K562 (cell line): ENCODE data around the gene HAUS1. TPM values are rescaled to one million over a fixed set of nuclear protein-coding genes. Genes with fewer than 3 reads are reported as not detected.
A peak's percentile ranks its signal among the peaks of the same experiment; 100 is the strongest.
"Not testable (repeated sequence)": the region's sequence is repeated elsewhere in the genome, so short reads cannot be mapped to it uniquely, and the experiment has no call there.

ENCODE experiments used
- ATAC-seq: fragments of 200-7000 bp; cut with Tn5 transposase; 3 replicates; pipeline ENCODE4 v1.9.1; 2020; ENCODE audit warnings: moderate library complexity
- BruUV-seq: library from RNA; stranded (reverse); fragments of 400-500 nt; replicated peaks from 2 replicates; lab custom pipeline; 2021; lab: Mats Ljungman, UMichigan
- CTCF ChIA-PET: fragments of 300-600 bp; formaldehyde crosslinking; extraction: SDS; loops from one replicate; lab custom pipeline; 2021; ENCODE audit warnings: low intra/inter-chr PET ratio; lab: Yijun Ruan, JAX
- POLR2A ChIA-PET: fragments of 300-600, 350-650 bp; sonication (Branson Sonifier 250); formaldehyde crosslinking; extraction: SDS; loops from one replicate; lab custom pipeline; 2021; ENCODE audit warnings: antibody characterized with exemption, inconsistent platforms; lab: Yijun Ruan, JAX
- DNase-seq, 4 experiments: peaks; one replicate each; pipeline versions ENCODE4 v3.0.0 to v3.0.0-alpha.2; 2011 to 2018; ENCODE audit warnings: low spot score in 3 of 4, mixed read lengths in 3 of 4; ENCODE audit errors: extremely low read depth in 1 of 4
- FAIRE-seq: peaks from 2 replicates; lab custom pipeline; 2011; peaks lifted over from hg19 to GRCh38; lab: Jason Lieb, UNC
- H2AFZ ChIP-seq: 2 replicates; pipeline ENCODE4 v1.6.0; 2011; ENCODE audit warnings: low read depth, low read length, control low read depth, inconsistent platforms
- H3K27ac ChIP-seq: fragments of 200-600 bp; 3 replicates; pipeline ENCODE4 v1.8.0; 2011; ENCODE audit warnings: low read depth, mild to moderate bottlenecking, control low read depth, inconsistent platforms, low read length, moderate library complexity, mixed read lengths; ENCODE audit errors: extremely low read depth
- H3K27me3 ChIP-seq, 2 experiments: fragments of 300-600 bp in 1 of 2; 2 replicates in 1 of 2; 3 replicates in 1 of 2; pipeline versions ENCODE4 v1.6.0 to v1.8.0; 2011; ENCODE audit warnings: inconsistent platforms in 2 of 2, low read length in 2 of 2, mild to moderate bottlenecking in 1 of 2, mixed read lengths in 1 of 2, moderate library complexity in 1 of 2; ENCODE audit not compliant: control insufficient read depth in 2 of 2, insufficient read depth in 2 of 2
- H3K36me3 ChIP-seq: fragments of 300-600 bp; 3 replicates; pipeline ENCODE4 v1.8.0; 2011; ENCODE audit warnings: mild to moderate bottlenecking, low read length, inconsistent platforms; ENCODE audit not compliant: control insufficient read depth, insufficient read depth
- H3K4me1 ChIP-seq, 2 experiments: fragments of 200-600 bp in 1 of 2; replicated peaks in 1 of 2; 2 replicates in 1 of 2; 3 replicates in 1 of 2; pipeline versions ENCODE4 v1.5.1 to v1.8.0; 2011; ENCODE audit warnings: inconsistent platforms in 2 of 2, low read length in 2 of 2, mild to moderate bottlenecking in 1 of 2, mixed read lengths in 1 of 2, moderate library complexity in 1 of 2; ENCODE audit not compliant: control insufficient read depth in 2 of 2, insufficient read depth in 2 of 2
- H3K4me2 ChIP-seq: 2 replicates; pipeline ENCODE4 v1.6.1; 2011; ENCODE audit warnings: low read length, control low read depth, inconsistent platforms, mixed read lengths; ENCODE audit not compliant: insufficient read depth
- H3K4me3 ChIP-seq: fragments of 200-600 bp; sonication (generic), shearing (Covaris generic); 2 replicates; pipeline ENCODE4 v1.5.1; 2016; ENCODE audit warnings: control low read depth, inconsistent platforms
- H3K79me2 ChIP-seq: fragments of 200-600 bp; 3 replicates; pipeline ENCODE4 v1.8.0; 2011; ENCODE audit warnings: low read length, inconsistent platforms; ENCODE audit not compliant: control insufficient read depth, insufficient read depth
- H3K9ac ChIP-seq, 2 experiments: 2 replicates each; pipeline versions ENCODE4 v1.6.0 to v1.6.1; 2011; ENCODE audit warnings: low read depth in 2 of 2, low read length in 2 of 2, control low read depth in 1 of 2, inconsistent platforms in 1 of 2, mild to moderate bottlenecking in 1 of 2, mixed read lengths in 1 of 2; ENCODE audit not compliant: insufficient read depth in 1 of 2
- H3K9me1 ChIP-seq: one replicate; pipeline ENCODE4 v1.6.0; 2011; ENCODE audit warnings: inconsistent platforms, mild to moderate bottlenecking, low read length, moderate library complexity; ENCODE audit not compliant: control insufficient read depth, insufficient read depth
- H3K9me3 ChIP-seq: replicated peaks from 2 replicates; pipeline ENCODE4 v1.5.1; 2011; ENCODE audit warnings: low read depth, low read length, inconsistent platforms; ENCODE audit not compliant: control insufficient read depth, insufficient read depth
- H4K20me1 ChIP-seq: replicated peaks from 2 replicates; pipeline ENCODE4 v1.6.1; 2011; ENCODE audit warnings: low read length, inconsistent platforms, mixed read lengths; ENCODE audit not compliant: control insufficient read depth, insufficient read depth
- NCOA1 ChIP-seq: fragments of 450-650 bp; IDR thresholded peaks from 2 replicates; pipeline ENCODE4 v1.6.1; 2016; ENCODE audit warnings: low read depth
- RAD51 ChIP-seq: fragments of 450-650 bp; IDR thresholded peaks from 2 replicates; pipeline ENCODE4 v1.7.1; 2016; ENCODE audit warnings: low read depth, mild to moderate bottlenecking, borderline replicate concordance
- WGBS: fragments of 100-300 bp; shearing (Covaris generic); methylation state at CpG from one replicate; pipeline ENCODE4 v1.1.6; 2016; ENCODE audit warnings: low coverage, mixed read lengths; ENCODE audit not compliant: insufficient coverage; ENCODE audit errors: missing lambda C conversion rate; 5-methylcytosine and 5-hydroxymethylcytosine counted together
- in situ Hi-C: fragments of 300-500 bp; cut with MboI; formaldehyde crosslinking; loops from 4 replicates; pipeline ENCODE4 v1.15.0; 2018; ENCODE audit warnings: inconsistent platforms, mixed read lengths
- intact Hi-C: fragments of 100-400 bp; cut with micrococcal nuclease; formaldehyde crosslinking; loops from 2 replicates; pipeline ENCODE4 v1.14.2; 2022
- polyA plus RNA-seq, 8 experiments: library from polyadenylated mRNA; depleted of rRNA in 4 of 8; stranded (reverse) in 5 of 8; unstranded in 3 of 8; fragments of >200 nt; fragmentation: Nextera tagmentation in 2 of 8; fragmentation: Illumina TruSeq in 1 of 8; extraction: Ambion mirVana in 2 of 8; extraction: Trizol in 1 of 8; gene quantifications; 2 replicates each; pipeline versions ENCODE4 v1.2.1 to v1.2.3, GENCODE V29; 2011 to 2014; ENCODE audit warnings: inconsistent platforms in 1 of 8, missing spikeins in 1 of 8
- total RNA-seq, 7 experiments: library from RNA; depleted of rRNA in 6 of 7; stranded (reverse); fragments of >200 nt in 6 of 7; fragmentation: Illumina TruSeq in 2 of 7; extraction: Trizol in 2 of 7; gene quantifications; 2 replicates each; pipeline versions ENCODE4 v1.2.1 to v1.2.3, GENCODE V29; 2011 to 2021; ENCODE audit warnings: low replicate concordance in 1 of 7

Gene HAUS1
- total and polyA plus RNA-seq, 9 of the 15 experiments (the other 6 are each of a cell fraction or from before 2014, with no cell fraction given): 45.6 to 135 (median 76.3) TPM

- in situ Hi-C loops (no loop called here), intact Hi-C loops (no loop called here)
- Histone ChIP-seq H3K4me3 (no peak overlapping the region), H3K9me3 (no peaks in the 10 kb centered on the region), H3K27ac (no peak overlapping the region), H3K9me1 (no peaks in the 10 kb centered on the region), H3K79me2 (no peaks in the 10 kb centered on the region), H2AFZ (peak overlapping the region; percentile 51), H3K4me2 (peak overlapping the region; percentile 3; the same call in 1 of the 2 replicates), H3K27me3 (no peaks in the 10 kb centered on the region), H3K36me3 (no peaks in the 10 kb centered on the region), H3K4me1 (peaks cover 6 to 24% of the 10 kb centered on the region in 2 experiments; a peak in 4 of 5 replicates), H3K9ac (no peak overlapping the region), H4K20me1 (no peaks in the 10 kb centered on the region)
- WGBS: 53% methylated on average over 7 of the region's 7 CpGs
- ATAC-seq: peak; percentile 36
- ChIA-PET POLR2A (interaction anchor here (2.3 kb wide), 1 partner anchor 10 kb away, joined by 13 read pairs; a partner anchor contains a TSS), CTCF (no interaction called here)
- BruUV-seq: no TSS peak
- DNase-seq: peak in 2 of 4 experiments; percentile 28 to 47
- peak; percentile 76 for FAIRE-seq
- TF ChIP-seq RAD51 (0 out of 2 replicates have a peak, but pooled peaks have one; percentile 20), NCOA1 (no peak)
These were observed 59.8 kb downstream of the HAUS1 start for GRCh38 chr18:46163941-46164499.

- peaks cover 10 to 29% of the 10 kb centered on the region in 2 experiments; a peak in 4 of 5 replicates for H3K4me1 ChIP-seq
- peak; percentile 26 for FAIRE-seq
These were observed 60.3 kb downstream of the HAUS1 start for GRCh38 chr18:46164502-46164901.

More at GRCh38 chr18:46164502-46164901, 60.3 kb downstream of the HAUS1 start:
- H3K27ac ChIP-seq, H3K9me3 ChIP-seq, H3K36me3 ChIP-seq, ATAC-seq, CTCF ChIA-PET, H3K4me2 ChIP-seq, H3K9ac ChIP-seq, H3K27me3 ChIP-seq, POLR2A ChIA-PET, H4K20me1 ChIP-seq, H3K79me2 ChIP-seq, in situ Hi-C loops, BruUV-seq, intact Hi-C loops, H3K9me1 ChIP-seq, H3K4me3 ChIP-seq, DNase-seq: not testable (repeated sequence)
- WGBS: 100% methylated on average over 1 of the region's 4 CpGs
- peak overlapping the region; percentile 51; the same call in 1 of the 2 replicates for H2AFZ ChIP-seq
